B cell (primary cell): ENCODE results near the gene DYNLT4. TPM values are rescaled to one million over a fixed set of nuclear protein-coding genes. Genes with fewer than 3 reads are reported as not detected.

Source experiments
- ATAC-seq: fragments of 200-7000 bp; cut with Tn5 transposase; one replicate; pipeline ENCODE4 v1.10.0; 2021; ENCODE audit warnings: low read depth, mild to moderate bottlenecking, moderate number of reproducible peaks, moderate library complexity
- CTCF ChIA-PET: fragments of 350-600 bp; sonication (Branson Sonifier 250); formaldehyde crosslinking; loops from one replicate; lab custom pipeline; 2021; ENCODE audit warnings: antibody characterized with exemption, inconsistent platforms; lab: Charles Lee
- POLR2A ChIA-PET: fragments of 350-600 bp; sonication (Branson Sonifier 250); formaldehyde crosslinking; loops from one replicate; lab custom pipeline; 2021; ENCODE audit warnings: antibody characterized with exemption; lab: Charles Lee
- DNase-seq: peaks from one replicate; pipeline ENCODE4 v3.0.0; 2013
- H2AFZ ChIP-seq: 2 replicates; pipeline ENCODE4 v1.6.1; 2012; ENCODE audit warnings: mild to moderate bottlenecking, low read depth, low read length; ENCODE audit not compliant: insufficient read depth, poor library complexity, severe bottlenecking
- H3K27ac ChIP-seq, 2 donors: 1 replicate in 1 of 2; 2 replicates in 1 of 2; pipeline ENCODE4 v1.5.1; 2012 to 2013; ENCODE audit warnings: low read length in 2 of 2, mild to moderate bottlenecking in 2 of 2, moderate library complexity in 1 of 2
- H3K27me3 ChIP-seq, 4 experiments: fragments of 200-600 bp in 1 of 4; sonication (generic) in 1 of 4; replicated peaks in 1 of 4; 1 replicate in 2 of 4; 2 replicates in 2 of 4; pipeline versions ENCODE4 v1.6.1 to v1.7.0; 2013 to 2016; ENCODE audit warnings: low read length in 3 of 4, mild to moderate bottlenecking in 2 of 4, mixed read lengths in 1 of 4, moderate library complexity in 1 of 4; ENCODE audit not compliant: insufficient read depth in 4 of 4, control insufficient read depth in 3 of 4; ENCODE audit errors: control extremely low read depth in 1 of 4
- H3K36me3 ChIP-seq, 2 experiments: replicated peaks in 1 of 2; 1 replicate in 1 of 2; 2 replicates in 1 of 2; pipeline versions ENCODE4 v1.6.1 to v1.7.1; 2013; ENCODE audit warnings: low read length in 1 of 2; ENCODE audit not compliant: insufficient read depth in 2 of 2, control insufficient read depth in 1 of 2; ENCODE audit errors: control extremely low read depth in 1 of 2, extremely low read depth in 1 of 2
- H3K4me1 ChIP-seq, 2 donors: fragments of 200-600 bp in 1 of 2; sonication (generic) in 1 of 2; 1 replicate in 1 of 2; 2 replicates in 1 of 2; pipeline versions ENCODE4 v1.5.1 to v1.6.1; 2013 to 2017; ENCODE audit warnings: low read length in 2 of 2; ENCODE audit not compliant: control insufficient read depth in 2 of 2, insufficient read depth in 2 of 2
- H3K4me2 ChIP-seq: replicated peaks from 2 replicates; pipeline ENCODE3; 2012; ENCODE audit warnings: mild to moderate bottlenecking, low read depth, low read length; ENCODE audit not compliant: poor library complexity, severe bottlenecking
- H3K4me3 ChIP-seq, 5 experiments: fragments of 200-600 bp in 1 of 5; sonication (generic) in 1 of 5; 1 replicate in 3 of 5; 2 replicates in 2 of 5; pipeline versions ENCODE4 v1.5.1 to v1.7.0; 2011 to 2016; ENCODE audit warnings: low read length in 4 of 5, mild to moderate bottlenecking in 4 of 5, low read depth in 2 of 5, control low read depth in 1 of 5, moderate library complexity in 1 of 5; ENCODE audit not compliant: insufficient read depth in 1 of 5; ENCODE audit errors: control extremely low read depth in 1 of 5, extremely low read depth in 1 of 5
- H3K79me2 ChIP-seq: fragments of 200-600 bp; sonication (generic); one replicate; pipeline ENCODE4 v1.6.0; 2016; ENCODE audit warnings: low read length; ENCODE audit not compliant: control insufficient read depth, insufficient read depth
- H3K9ac ChIP-seq: fragments of 200-600 bp; sonication (generic); 2 replicates; pipeline ENCODE4 v1.6.1; 2017; ENCODE audit warnings: mild to moderate bottlenecking, low read length, moderate library complexity
- H3K9me3 ChIP-seq, 3 donors: one replicate each; pipeline versions ENCODE4 v1.6.1 to v1.7.1; 2013; ENCODE audit warnings: low read length in 2 of 3; ENCODE audit not compliant: control insufficient read depth in 2 of 3, insufficient read depth in 1 of 3; ENCODE audit errors: control extremely low read depth in 1 of 3
- H4K20me1 ChIP-seq: 2 replicates; pipeline ENCODE4 v1.6.0; 2012; ENCODE audit warnings: mild to moderate bottlenecking, low read length; ENCODE audit not compliant: insufficient read depth, control insufficient read depth, poor library complexity, severe bottlenecking
- H3K27ac Mint-ChIP-seq: one replicate; pipeline ENCODE4 v1.8.0; 2021; ENCODE audit warnings: mixed read lengths
- H3K27me3 Mint-ChIP-seq: one replicate; pipeline ENCODE4 v1.8.0; 2021; ENCODE audit warnings: mixed read lengths
- H3K4me1 Mint-ChIP-seq: one replicate; pipeline ENCODE4 v1.8.0; 2021; ENCODE audit warnings: mixed read lengths
- H3K4me3 Mint-ChIP-seq: one replicate; pipeline ENCODE4 v1.8.0; 2021; ENCODE audit warnings: mixed read lengths
- H3K9me3 Mint-ChIP-seq: one replicate; pipeline ENCODE4 v1.8.0; 2022; ENCODE audit warnings: mixed read lengths; ENCODE audit not compliant: insufficient read depth
- EZH2 ChIP-seq: IDR thresholded peaks from 2 replicates; pipeline ENCODE4 v1.6.1; 2012; ENCODE audit warnings: borderline replicate concordance, low read depth, mild to moderate bottlenecking, moderate library complexity, low read length; ENCODE audit not compliant: insufficient read depth, poor library complexity, severe bottlenecking
- WGBS: methylation state at CpG from one replicate; pipeline ENCODE4 v1.1.5; 2013; ENCODE audit warnings: missing lambda C conversion rate; ENCODE audit not compliant: insufficient coverage; 5-methylcytosine and 5-hydroxymethylcytosine counted together
- intact Hi-C: fragments of 100-400 bp; cut with micrococcal nuclease; formaldehyde crosslinking; loops from one replicate; pipeline ENCODE4 v1.10.0; 2022
- polyA plus RNA-seq: library from polyadenylated mRNA; depleted of rRNA; stranded (reverse); fragments of >200 nt; gene quantifications from 2 replicates; pipeline ENCODE4 v1.2.3, GENCODE V29; 2012
- total RNA-seq, 2 donors: library from RNA; stranded (reverse); fragments of 120-200 nt in 1 of 2; gene quantifications; 1 replicate in 1 of 2; 2 replicates in 1 of 2; pipeline versions ENCODE4 v1.2.3 to v1.2.4, GENCODE V29; 2013 to 2022
- TF ChIP-seq, protein P1 (sequence below): fragments of 200-600 bp; IDR thresholded peaks from one replicate; pipeline ENCODE4 v1.8.0; 2022; ENCODE audit warnings: antibody characterized with exemption, mild to moderate bottlenecking

The DYNLT4 gene
- total and polyA plus RNA-seq, 2 donors (not counting 1 experiment from before 2014, with no cell fraction given), result 0.19 to 0.39 TPM

DNA sequence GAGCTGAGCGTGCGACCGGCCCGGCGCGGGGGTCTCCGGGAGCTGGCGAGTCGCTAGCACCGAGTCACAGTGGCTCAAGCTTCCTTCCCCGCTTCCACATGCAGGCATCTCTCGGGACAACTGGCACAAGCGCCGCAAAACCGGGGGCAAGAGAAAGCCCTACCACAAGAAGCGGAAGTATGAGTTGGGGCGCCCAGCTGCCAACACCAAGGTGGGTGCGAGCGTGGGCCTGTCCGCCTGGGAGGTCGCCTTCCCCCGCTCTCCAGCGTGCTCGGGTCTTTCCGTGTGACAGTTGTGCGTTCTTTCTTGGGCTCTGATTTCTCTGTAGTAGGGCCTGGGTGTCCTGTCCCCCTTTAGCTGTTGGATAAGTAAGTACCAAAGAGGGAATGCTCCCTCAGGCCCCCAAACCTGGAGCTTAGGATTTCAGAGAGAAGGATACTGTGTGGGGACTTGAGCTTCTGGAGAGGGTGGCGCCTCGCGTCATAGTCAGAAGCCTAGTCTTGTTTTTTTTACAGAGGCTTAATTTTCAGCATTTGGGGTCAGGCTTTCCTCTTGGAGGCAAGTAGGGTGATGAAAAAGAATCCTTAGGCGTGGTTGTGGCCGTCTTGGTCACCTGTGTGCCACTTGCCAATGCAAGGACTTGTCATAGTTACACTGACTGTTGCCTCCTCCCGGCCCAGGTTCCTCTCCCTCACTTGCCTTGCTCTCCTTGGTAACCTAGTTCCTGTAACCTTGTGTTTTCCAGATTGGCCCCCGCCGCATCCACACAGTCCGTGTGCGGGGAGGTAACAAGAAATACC is 31.0 kb downstream of the DYNLT4 start:
- intact Hi-C loops, result loop anchor here (1.0 to 5.0 kb wide), 6 partner anchors 10 to 236 kb away; partner anchors contain the start of genes HECTD3, KIF2C, RNU5D-1 and UROD
- Histone ChIP-seq H3K79me2 (peaks cover 5% of the 10 kb centered on the region), H2AFZ (peak overlapping the region; percentile 98), H3K4me1 (peaks cover 14 to 28% of the 10 kb centered on the region in 2 donors), H3K27me3 (no peaks in the 10 kb centered on the region), H3K27ac (peak overlapping the region; percentile 89 to 93), H3K9ac (peak overlapping the region; percentile 94), H3K4me3 (peak overlapping the region; percentile 60 to 99 (median 87)), H3K9me3 (no peaks in the 10 kb centered on the region), H4K20me1 (peaks cover 35% of the 10 kb centered on the region), H3K4me2 (peak overlapping the region; percentile 75), H3K36me3 (peaks cover 0 to 49% of the 10 kb centered on the region in 2 experiments)
- ATAC-seq (peak; percentile 40), DNase-seq (no peak)
- TF ChIP-seq, protein P1, sequence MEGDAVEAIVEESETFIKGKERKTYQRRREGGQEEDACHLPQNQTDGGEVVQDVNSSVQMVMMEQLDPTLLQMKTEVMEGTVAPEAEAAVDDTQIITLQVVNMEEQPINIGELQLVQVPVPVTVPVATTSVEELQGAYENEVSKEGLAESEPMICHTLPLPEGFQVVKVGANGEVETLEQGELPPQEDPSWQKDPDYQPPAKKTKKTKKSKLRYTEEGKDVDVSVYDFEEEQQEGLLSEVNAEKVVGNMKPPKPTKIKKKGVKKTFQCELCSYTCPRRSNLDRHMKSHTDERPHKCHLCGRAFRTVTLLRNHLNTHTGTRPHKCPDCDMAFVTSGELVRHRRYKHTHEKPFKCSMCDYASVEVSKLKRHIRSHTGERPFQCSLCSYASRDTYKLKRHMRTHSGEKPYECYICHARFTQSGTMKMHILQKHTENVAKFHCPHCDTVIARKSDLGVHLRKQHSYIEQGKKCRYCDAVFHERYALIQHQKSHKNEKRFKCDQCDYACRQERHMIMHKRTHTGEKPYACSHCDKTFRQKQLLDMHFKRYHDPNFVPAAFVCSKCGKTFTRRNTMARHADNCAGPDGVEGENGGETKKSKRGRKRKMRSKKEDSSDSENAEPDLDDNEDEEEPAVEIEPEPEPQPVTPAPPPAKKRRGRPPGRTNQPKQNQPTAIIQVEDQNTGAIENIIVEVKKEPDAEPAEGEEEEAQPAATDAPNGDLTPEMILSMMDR, result no peak
- TF ChIP-seq EZH2, result no peak
- H3K4me3 Mint-ChIP-seq, result peak overlapping the region; percentile 95
- H3K27ac Mint-ChIP-seq, result peak overlapping the region; percentile 94
- CTCF ChIA-PET, result interaction anchor here (0.8 to 2.9 kb wide), 12 partner anchors 8 to 237 kb away, joined by 3 to 39 read pairs (median 4); partner anchors contain the start of genes BEST4, HECTD3, PLK3 and PTCH2
- POLR2A ChIA-PET, result interaction anchor here (0.6 to 2.5 kb wide), 22 partner anchors 8 to 742 kb away, joined by 3 to 25 read pairs (median 6); partner anchors contain the start of genes ARMH1, EIF2B3, HECTD3 and PLK3
- no peaks in the 10 kb centered on the region for H3K27me3 Mint-ChIP-seq
- peaks cover 37% of the 10 kb centered on the region for H3K4me1 Mint-ChIP-seq
- H3K9me3 Mint-ChIP-seq, result no peaks in the 10 kb centered on the region
- 7% methylated on average over 29 of the region's 36 CpGs for WGBS
